Fibroblast of skin of back (primary cell): ENCODE measurements around the gene LRRC66. TPM values are rescaled to one million over a fixed set of nuclear protein-coding genes. Genes with fewer than 3 reads are reported as not detected.
A peak's percentile ranks its signal among the peaks of the same experiment; 100 is the strongest.

Experiments used
- DNase-seq: peaks from one replicate; pipeline ENCODE4 v3.0.0-alpha.2; 2013
- polyA plus RNA-seq, 2 experiments: library from polyadenylated mRNA; unstranded; fragments of 120-200 nt; gene quantifications; one replicate each; pipeline ENCODE4 v1.2.1, GENCODE V29; 2013; ENCODE audit not compliant: insufficient read length in 2 of 2

Gene LRRC66, protein sequence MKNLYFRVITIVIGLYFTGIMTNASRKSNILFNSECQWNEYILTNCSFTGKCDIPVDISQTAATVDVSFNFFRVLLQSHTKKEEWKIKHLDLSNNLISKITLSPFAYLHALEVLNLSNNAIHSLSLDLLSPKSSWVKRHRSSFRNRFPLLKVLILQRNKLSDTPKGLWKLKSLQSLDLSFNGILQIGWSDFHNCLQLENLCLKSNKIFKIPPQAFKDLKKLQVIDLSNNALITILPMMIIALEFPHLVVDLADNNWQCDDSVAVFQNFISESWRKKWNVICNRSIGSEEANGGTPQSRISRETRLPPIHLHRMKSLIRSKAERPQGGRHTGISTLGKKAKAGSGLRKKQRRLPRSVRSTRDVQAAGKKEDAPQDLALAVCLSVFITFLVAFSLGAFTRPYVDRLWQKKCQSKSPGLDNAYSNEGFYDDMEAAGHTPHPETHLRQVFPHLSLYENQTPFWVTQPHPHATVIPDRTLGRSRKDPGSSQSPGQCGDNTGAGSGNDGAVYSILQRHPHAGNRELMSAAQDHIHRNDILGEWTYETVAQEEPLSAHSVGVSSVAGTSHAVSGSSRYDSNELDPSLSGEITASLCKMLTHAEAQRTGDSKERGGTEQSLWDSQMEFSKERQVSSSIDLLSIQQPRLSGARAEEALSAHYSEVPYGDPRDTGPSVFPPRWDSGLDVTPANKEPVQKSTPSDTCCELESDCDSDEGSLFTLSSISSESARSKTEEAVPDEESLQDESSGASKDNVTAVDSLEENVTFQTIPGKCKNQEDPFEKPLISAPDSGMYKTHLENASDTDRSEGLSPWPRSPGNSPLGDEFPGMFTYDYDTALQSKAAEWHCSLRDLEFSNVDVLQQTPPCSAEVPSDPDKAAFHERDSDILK
- 0.23 TPM for polyA plus RNA-seq (2013, experiment 1 of 2; ENCODE audit: insufficient read length)
- polyA plus RNA-seq (2013, experiment 2 of 2; ENCODE audit: insufficient read length), result 0.08 TPM

DNA sequence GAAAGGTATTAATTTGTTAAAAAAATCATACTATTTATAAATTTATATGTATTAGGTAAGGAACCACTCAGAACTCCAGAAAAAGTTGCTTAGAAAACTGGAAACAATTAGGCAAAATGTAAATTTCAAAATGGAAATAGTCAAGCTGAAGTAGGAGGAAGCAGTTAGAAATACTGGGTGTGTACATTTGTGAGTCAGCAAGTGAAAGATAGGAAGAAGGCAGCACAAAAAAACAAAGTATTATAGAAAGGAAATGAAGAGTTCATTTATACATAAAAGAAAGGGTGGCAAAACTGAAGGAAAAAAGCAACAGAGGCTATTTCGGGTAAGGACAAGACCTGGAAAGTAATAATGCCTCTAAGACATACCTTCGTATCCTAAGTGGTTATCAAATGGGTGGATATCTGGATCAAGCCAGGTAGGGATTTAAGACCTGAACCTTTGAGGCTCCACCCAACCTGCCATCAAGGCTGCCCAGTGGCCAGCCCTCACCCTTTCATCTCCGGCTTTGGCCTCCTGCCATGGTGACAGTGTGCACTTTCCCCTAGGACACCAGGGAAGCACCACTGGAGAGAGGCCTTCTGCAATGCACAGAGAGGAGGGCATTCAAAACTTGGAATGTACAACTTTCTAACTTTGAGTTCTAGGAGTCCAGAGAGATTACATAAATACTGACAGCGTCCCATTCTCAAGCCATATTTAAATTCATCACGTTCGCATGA lies at the start of gene LRRC66:
Gene LRRC66, minus strand, starts transcription at position 428 of the 722 bp plus-strand sequence. CDS start 2,750 bp downstream, outside the sequence.
- DNase-seq, result peak; percentile 4

DNA sequence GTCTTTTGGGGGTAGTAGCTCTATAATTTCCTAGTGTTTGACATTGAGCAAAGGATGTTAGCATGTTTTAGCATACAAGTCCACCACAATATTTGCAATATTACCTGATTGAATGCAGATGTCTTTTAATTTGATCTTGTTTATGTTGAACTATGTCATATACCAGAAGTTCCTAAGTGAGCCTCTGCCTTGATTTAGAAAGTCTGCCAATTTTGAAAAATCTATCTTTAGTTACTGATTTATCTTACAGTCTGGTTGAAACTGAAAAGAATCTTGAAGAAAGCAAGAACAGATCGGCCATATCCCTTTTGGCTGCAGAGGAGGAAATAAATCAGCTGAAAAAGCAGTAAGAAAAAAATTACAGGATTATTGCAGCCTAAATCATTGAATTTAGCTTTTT lies 49.4 kb upstream of the LRRC66 start:
- DNase-seq, result no peak

DNA sequence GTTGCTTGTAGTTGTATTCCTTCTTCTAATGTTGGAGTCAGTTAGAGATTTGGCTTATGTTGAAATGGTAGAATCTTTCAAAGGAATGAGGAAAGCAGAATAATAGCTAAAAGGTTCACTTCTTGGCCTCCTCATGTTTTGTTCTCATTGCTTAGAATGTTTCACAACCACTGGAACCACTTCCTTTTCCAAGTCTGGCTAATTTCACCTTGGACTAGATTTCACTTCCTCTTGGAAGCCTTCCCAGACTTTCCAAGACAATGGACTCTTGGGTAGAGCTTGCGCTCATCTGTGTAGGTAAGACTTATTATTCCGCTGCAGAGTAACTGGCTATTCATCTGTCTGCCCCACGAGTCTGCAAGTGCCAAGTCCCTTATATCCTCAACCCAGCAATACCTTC lies 39.2 kb upstream of the LRRC66 start:
- DNase-seq, result no peak

DNA sequence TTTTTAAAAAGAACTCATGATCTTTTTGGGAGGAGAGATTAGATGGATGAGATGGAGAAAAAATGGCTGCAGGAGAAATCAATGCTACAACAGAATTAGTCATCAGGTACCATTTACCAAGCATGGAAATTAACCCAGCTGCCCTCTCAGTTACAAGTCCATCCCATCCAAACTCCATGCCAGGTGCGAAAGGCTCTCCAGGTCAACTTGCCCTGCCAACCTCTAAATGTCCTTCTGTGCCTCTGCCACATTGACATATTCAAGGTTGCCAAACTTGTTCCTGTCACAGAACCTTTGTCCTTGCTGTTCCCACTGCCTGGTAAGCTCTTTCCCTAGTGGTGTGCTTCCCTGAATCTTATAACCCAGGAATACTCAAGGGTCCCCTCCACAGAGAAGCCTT lies 38.1 kb upstream of the LRRC66 start:
- DNase-seq, result no peak

DNA sequence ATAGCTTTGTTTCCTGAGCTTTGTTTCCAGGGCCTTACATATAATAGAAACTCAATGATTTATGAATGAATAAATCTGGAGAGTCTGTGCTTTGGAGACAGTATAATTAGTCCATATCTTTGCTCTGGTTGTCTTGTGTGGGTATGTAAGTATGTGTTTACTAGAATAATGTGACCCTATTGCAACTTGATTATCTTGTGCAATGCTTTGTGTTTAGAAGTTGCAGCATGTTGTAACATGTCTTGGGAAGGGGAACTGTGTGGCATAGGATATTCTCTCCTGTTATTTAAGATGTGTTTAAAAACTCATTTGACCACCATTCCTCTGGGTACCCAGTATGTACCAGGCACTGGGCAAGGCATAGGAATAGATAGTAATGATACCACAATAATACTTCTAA lies 37.0 kb upstream of the LRRC66 start:
- no peak for DNase-seq

DNA sequence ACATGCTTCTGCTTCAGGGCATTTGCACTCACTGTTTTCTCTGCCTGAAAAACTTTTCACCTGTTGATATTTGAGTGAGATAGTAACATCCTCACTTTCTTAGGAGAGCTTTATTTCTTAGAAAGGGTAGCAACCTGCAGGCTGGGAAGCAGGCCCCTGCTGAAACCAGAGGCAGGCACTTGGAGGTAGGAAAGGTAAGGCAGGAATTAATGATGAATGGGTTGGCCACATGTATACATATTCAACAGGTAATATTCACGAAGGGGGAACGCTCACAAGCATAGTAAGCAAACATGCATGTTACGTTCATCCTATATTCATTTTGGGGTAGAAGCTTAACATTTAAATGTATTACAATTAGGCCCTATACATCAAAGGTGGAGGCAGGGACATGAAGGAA lies 34.1 kb upstream of the LRRC66 start:
- no peak for DNase-seq

DNA sequence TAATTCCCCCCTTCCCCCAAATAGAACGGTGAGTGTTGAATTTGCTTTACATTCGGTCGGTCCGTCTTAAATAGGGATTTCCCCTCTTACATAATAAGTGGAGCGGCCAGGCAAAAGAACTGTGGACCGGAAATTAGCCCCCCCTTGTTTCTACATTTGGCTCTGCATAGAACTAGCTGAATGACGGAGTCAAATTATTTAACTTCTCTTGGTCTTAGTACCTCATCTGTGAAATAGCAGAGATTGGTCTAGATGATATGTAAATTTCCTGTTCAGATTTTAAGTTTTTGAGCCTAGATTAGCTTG lies 32.3 kb upstream of the LRRC66 start:
- DNase-seq, result no peak

DNA sequence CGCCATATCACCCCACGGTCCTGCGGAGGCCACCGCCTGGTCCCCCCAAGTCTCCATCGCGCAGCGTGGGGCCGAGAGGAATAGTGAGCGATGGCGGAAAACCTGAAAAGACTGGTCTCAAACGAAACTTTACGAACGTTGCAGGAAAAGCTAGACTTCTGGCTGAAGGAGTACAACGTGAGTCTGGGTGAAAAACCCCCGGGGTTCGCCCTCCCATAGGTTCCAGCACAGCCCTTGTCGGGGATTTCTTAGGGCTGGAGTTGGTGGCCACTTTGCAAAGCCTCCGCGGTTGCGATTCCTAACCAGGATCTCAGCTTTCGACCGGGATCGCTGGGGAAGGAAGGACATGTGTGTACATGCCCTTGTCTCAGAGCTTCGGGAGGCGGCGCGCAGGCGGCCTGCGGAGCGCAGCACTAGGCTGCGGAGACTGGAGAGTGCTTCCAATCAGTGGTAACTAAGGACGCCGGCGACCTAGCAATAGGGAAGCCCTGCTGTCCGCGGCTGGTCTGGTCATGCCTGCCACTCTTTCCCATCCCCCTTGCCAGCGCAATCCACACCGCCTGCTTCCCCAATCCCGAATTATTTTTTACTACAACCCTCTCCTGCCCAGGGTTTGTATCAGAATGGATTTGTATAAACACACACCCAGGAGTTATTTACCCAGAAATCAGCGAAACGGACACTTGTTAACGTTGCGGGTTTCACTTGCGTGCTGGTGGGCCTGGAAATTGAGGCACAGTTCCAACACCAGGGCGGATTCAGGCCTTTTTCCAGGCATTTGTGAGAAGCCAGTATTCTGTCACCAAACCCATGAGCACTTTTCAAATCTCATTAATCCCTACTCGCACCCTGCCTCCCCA lies 31.7 kb upstream of the LRRC66 start:
- peak; percentile 85 for DNase-seq

DNA sequence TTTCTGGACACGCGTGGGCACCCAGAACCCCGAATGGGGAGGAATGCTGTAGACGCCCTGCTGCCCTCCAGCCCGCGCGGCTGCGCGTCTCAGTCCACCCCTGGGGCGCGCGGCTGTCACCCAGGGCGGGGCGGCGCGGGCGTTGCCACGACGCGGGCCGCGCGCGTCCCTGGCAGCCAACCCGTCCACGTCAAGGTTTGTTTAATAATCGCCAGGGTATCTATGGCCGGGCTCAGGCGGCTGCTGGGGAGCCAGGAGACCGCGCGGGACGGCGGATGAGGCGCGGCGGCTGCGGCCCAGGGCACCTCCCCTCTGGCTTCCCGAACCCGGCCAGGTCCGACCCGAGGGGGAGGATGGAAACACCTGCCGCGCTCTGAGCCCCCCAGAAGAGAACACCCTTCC lies 31.1 kb upstream of the LRRC66 start, which contains the start of gene SPATA18:
Gene SPATA18, plus strand, starts transcription at position 92 of the 402 bp plus-strand sequence. CDS start 401 bp downstream, outside the sequence.
- DNase-seq, result peak; percentile 26

DNA sequence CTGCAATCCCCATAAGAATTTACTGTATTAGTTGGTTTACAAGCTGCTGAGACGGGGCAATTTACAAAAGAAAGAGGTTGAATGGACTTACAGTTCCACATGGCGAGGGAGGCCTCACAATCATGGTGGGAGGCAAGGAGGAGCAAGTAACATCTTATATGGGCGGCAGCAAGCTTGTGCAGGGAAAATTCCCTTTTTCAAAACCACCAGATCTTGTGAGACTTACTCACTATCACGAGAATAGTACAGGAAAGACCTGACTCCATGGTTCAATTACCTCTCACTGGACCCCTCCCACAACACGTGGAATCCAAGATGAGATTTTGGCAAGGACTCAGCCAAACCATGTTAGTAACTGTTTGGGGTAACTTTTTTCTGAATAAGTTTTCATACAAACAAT lies 29.1 kb upstream of the LRRC66 start:
- no peak for DNase-seq

DNA sequence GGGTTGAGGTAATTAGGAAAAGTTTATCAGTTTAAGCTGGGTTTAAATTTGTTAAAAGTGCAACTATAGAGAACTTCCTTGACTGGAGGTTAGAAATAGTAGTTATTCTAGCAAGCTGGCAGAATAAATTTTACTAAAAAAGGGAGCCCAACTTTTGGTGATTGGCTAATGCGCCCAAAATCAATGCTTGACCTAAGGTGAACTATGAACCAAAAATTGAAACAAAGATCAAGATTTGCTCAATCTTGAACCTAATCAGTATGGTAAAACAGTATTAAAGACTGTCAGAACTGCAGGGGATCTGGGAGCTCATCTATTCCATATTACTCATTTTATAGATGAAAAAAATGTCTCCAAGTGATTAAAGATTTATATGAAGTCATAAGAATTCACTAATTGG lies 24.9 kb upstream of the LRRC66 start:
- DNase-seq, result no peak

DNA sequence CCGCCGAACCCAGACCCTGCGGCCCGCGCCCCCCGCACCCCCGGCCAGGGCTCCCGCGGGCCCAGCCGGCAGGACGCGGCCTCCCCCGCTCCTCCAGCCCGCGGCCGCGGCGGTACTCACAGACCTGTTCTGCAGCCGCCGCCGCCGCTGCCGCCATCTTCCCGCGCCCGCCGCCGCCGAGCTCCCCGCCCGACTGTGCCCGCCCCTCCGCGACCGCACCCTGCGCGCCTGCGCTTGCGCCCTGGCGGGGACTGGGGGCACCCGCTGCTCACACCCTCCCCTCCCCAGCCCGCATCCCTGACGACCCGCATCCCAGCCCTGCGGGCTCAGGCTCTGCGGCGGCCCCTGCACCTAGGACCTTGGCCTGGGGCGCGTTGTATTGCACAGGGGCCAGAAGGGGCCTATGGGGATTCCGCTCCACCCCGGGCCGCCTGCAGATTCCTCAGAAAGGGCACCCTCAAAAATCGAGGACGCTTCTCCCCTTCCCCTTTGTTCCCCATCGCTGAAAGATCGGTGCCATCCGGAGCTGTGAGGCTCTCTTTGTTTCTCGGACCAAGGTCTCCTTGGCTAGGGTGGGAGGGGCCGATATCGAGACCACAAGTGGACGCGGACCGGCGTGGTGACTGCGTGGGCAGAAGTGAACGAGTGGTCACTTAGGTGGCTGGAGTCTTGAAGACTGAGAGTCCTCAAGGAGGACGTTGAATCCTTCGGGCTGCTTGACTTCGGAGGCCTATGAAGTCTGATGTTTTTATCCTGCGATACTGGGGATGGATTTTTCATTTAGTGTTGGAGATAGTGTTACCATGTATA lies 18.1 kb upstream of the LRRC66 start, which contains the start of gene SGCB:
Gene SGCB, minus strand, starts transcription at position 197 of the 810 bp plus-strand sequence. Its CDS starts 40 bp downstream, at position 157.
- peak; percentile 60 for DNase-seq

DNA sequence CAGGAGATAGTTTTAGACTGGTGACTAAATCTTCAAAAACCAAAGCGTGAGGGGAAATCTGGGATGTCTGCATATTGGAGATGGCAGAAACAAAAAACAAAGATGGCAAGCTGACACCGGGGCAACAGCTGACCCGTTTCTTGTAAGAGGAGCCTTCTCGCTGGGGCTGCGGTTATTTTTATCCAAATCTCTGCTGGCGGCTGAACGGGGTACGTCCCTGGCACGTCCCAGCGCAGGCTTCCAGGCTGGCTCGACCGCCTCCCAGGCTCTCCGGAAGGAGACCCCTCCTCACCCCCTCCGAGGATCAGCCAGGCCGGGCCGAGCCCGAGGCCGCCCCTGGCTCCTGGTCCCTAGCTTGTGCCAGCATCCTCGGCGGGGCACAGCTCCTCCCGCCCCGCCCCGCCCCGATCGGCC lies 17.5 kb upstream of the LRRC66 start:
- DNase-seq, result peak; percentile 34

DNA sequence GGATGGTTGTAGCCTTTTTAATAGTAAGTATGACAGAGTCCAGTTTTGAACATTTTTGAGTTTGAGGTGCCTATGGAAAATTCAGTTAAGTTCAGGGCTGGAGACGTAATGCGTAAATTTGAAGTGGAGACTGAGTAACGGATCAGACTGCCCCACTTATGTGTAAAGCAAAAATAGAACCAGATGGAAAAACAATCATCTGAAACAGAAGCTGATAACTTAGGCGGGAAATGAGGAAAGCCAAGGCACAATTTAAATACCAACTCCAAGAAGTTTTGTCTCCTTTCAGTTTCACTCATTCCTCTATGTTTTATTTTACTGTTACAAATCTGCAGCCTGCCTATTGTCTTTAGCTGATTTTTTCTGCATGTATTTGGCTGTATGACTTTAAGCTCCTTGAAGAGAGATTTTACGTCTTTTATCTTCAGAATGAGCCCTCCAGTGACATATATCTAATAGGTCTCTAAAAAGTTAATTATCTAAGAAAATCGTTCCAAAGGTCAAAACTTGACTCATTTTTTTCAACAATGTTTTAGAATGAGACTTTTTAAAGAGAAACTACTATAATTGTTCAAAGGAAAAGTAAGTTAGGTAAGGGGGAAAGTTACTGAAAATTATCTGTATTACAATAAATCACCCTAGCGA lies 16.8 kb upstream of the LRRC66 start:
- DNase-seq, result no peak

DNA sequence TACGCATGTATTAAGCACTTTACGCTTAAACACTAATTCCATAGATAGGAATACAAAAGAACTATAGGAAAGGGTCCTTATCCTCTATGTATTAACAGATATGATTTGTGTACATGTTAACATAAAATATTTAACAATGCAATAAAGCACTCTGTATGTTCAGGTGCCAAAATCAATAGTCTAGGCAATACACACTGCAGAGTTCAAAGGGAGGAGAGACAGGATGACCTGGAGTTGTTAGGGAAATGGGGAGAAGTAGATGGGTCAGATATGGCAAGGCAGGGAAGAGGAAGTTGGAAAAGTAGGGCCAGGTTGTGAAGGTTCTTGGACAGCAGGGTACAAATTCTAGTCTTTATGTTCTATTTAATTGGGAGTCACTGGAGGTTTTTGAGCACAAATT lies 15.0 kb upstream of the LRRC66 start:
- no peak for DNase-seq

DNA sequence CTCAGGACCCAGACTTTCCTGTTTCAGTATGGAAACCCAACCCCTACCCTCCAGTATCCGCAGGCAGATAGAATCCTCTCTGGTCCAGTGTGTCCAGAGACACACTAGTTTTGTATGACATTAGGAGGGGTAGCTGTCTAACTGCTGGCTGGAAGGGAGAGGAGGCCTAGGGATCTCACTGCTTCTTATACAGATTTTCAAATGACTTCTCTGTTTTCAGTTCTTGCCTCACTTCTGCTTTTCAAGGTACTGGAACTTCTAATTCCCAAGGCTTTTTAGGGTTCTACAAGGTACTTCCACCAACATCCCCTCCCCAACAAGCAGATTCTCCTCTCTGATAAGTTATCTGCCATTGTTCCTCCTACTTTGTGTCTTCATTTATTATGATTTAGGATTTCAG lies 11.8 kb upstream of the LRRC66 start:
- DNase-seq, result no peak

DNA sequence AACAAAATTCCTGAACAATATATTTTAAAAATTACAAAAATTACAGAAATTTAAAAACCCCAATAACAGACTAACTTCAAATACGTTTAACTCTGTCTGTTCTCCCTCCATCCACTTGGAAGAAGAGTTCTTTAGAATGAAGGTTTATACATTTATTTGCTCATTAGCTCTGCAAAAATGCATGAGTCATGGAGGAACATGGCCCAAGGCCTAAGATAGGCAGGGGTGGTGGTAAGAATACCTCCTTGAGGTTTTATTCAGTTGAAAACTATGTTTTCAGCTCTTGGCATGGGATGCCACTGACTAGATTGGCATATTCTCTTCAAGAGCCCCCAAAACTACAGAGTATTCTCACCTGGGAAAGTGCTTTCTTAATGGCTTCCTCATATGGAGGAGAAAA lies 8.8 kb upstream of the LRRC66 start:
- DNase-seq, result peak; percentile 76

DNA sequence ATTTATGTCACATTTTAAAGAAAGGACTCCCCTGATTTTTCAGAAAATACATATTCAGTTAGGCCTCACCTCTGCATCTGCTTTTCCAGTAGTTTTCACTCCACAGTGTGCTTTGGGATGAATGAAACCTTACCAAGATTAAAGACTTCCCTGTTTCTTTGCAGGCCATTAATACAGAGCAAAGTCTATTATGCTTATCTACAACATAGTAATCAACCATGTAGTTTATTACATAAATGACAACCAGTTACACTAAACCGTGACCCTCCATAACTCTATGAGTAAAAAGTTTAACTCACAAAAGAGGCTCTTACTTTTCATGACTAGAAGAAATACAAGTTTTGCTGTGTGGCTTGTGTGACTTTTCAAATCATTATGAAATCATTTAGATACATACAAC lies 2.3 kb downstream of the LRRC66 start:
- DNase-seq, result no peak

DNA sequence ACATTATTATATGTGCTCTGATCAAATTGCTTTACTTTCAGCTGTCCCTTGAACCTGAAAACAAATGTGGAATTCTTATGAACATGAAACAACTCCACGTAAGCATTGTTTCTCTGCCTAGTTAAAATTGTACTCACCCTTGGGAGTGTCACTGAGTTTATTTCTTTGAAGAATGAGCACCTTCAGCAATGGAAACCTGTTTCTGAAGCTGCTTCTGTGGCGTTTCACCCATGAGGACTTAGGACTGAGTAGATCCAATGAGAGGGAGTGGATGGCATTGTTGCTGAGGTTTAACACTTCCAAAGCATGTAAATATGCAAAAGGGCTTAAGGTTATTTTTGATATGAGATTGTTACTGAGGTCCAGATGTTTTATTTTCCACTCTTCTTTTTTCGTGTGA lies 3.2 kb downstream of the LRRC66 start:
- DNase-seq, result no peak

DNA sequence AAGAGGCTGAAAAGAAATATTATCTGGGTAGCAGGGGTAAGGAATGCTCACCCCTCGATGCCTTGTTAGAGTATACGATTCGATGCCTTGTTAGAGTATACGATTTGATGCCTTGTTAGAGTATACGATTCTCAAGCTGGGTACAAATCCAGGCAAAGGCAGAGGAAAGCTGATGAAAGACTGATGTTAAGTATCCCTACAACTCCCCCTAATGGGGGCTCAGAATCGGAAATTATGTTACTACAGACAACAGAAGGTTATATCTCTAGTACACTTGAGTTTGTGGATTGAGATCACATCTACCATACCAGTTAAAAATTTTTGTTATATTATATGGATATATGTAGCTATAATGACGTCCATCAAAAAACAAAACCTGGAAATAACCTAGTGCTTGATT lies 4.8 kb downstream of the LRRC66 start:
- peak; percentile 5 for DNase-seq
